GM13977 (cell line): ENCODE results near the gene IL17B.

ENCODE experiments used
- DNase-seq: peaks from one replicate; pipeline ENCODE4 v3.0.0; 2012; ENCODE audit warnings: low spot score
- CTCF ChIP-seq: IDR thresholded peaks from 2 replicates; pipeline ENCODE4 v1.5.1; 2012; ENCODE audit warnings: mild to moderate bottlenecking, control low read depth; ENCODE audit not compliant: insufficient read depth; ENCODE audit errors: extremely low read depth, missing control alignments
- in situ Hi-C: fragments of 300-500 bp; cut with MboI; formaldehyde crosslinking; loops from one replicate; pipeline ENCODE4 v1.12.0; 2022; ENCODE audit warnings: low sequenced_read_pairs, low pct_unique_long_range_greater_than_20kb, mixed read lengths, inconsistent platforms; ENCODE audit not compliant: unreplicated experiment

Gene IL17B

GRCh38 chr5:149389552-149390495 is 10.7 kb upstream of the IL17B start:
- in situ Hi-C loops = no loop called here
- no peak for TF ChIP-seq CTCF
- no peak for DNase-seq

- no peak for DNase-seq
- TF ChIP-seq CTCF = no peak
- in situ Hi-C loops = no loop called here
Measured at GRCh38 chr5:149388498-149389190, 9.6 kb upstream of the IL17B start.

- in situ Hi-C loops = no loop called here
- TF ChIP-seq CTCF = no peak
- no peak for DNase-seq
Measured at GRCh38 chr5:149387982-149388381, 8.9 kb upstream of the IL17B start.

GRCh38 chr5:149387081-149387631 is 8.1 kb upstream of the IL17B start:
- DNase-seq = no peak
- no peak for TF ChIP-seq CTCF
- in situ Hi-C loops = no loop called here

GRCh38 chr5:149386166-149386565 is 7.1 kb upstream of the IL17B start:
- in situ Hi-C loops = no loop called here
- no peak for DNase-seq

More at GRCh38 chr5:149386166-149386565, 7.1 kb upstream of the IL17B start:
- no peak for TF ChIP-seq CTCF
